HG02610 (cell line): ENCODE data around the gene CLDN15.
"Not testable (repeated sequence)": the region's sequence is repeated elsewhere in the genome, so short reads cannot be mapped to it uniquely, and the experiment has no call there.

ENCODE experiments used
- ATAC-seq: cut with Tn5 transposase; IDR thresholded peaks from one replicate; pipeline ENCODE4 v1.9.1; 2021; ENCODE audit warnings: mild to moderate bottlenecking, moderate library complexity; ENCODE audit not compliant: unreplicated experiment

Gene CLDN15

GRCh38 chr7:101237206-101238067 lies at the start of gene CLDN15:
Gene CLDN15 (minus strand): TSS chr7:101237802. CDS start chr7:101237581, 221 bp downstream.
- no peak for ATAC-seq

DNA sequence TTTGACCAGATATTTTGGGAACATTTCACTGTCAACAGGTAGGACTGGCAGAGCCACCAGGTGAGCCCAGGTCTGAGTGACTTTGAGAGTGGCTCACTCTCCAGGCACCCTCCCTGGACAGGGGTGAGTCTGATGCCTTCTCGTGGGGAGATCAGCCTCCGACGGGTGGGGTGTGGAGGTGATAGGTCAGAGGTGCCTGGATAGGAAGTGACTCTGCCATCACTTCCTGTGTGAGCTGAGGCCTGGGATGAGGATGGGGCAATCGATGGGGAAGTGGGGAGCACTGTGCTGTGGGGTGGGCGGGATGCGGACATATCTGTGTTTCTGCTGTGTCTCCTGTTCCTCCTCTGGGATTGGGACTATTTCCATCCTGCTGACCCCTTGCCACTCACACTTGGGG lies 49.4 kb upstream of the CLDN15 start:
- no peak for ATAC-seq

- ATAC-seq = not testable (repeated sequence)
Measured at GRCh38 chr7:101285880-101286279, 48.3 kb upstream of the CLDN15 start.

DNA sequence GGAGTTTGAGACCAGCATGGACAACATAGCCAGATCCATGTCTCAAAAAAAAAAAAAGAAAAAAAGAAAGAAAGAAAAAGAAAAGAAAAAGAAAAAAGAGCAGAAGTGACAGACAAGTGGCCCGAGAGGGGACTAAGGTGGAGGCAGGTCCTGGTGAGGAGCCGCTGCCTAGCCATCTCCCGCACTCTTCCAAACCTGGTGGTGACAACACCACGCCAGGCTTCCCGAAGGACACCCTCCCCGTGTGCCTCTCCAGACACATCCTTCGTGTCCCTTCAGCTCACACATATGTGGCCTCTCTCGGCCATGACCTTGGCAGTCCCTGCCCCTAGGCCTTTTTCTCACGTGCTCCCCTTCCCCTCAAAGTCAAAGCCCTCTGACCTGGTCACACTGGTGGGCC lies 47.6 kb upstream of the CLDN15 start:
- ATAC-seq = no peak

DNA sequence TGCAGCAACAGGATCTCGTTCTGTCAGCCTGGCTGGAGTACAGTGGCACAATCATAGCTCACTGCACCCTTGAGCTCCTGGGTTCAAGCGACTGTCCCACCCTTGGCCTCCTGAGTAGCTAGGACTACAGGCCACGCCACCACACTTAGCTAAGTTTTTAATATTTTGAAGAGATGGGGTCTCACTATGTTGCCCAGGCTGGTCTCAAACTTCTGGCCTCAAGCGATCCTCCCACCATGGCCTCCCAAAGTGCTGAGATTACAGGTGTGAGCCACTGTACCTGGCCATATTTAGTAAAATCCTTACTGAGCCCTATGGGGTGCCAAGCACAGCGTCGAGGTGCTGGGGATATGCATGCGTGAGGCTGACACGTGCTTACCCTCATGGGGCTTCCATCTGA lies 43.3 kb upstream of the CLDN15 start:
- not testable (repeated sequence) for ATAC-seq

DNA sequence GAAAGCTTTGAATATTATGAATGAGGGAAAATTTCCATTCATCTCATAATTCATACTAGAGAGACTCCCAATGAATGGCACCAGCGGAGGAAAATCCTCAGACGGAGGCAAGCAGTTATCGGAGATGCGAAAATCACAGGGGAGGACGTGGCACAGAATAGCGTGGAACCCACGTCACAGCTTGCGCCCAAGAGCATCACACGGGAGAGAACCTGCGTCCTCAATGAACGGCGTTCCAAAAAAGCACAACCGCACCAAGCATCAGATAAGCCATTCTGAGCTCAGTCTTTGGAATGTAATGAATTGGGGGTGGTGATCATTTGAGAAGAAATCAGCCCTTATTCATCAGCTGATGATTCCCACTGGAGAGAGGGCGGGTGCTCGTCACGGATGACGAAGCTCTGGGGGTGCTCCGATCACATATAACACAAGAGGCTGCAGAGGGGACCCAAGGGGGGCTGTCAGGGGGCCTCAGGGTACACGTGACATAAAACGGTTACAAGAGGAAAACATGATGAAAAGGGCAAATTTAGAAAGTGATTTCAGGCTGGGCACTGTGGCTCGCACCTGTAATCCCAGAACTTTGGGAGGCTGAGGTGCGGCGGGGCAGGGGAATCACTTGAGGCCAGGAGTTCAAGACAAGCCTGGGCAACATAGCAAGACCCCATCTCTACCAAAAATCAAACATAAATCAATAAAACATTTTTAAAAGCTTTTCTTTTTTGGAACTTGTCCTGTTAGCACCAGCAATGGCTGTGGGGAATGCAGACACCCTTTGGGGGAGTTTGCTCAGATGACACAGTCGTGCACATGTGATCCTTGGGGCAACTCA lies 41.1 kb upstream of the CLDN15 start:
- no peak for ATAC-seq

DNA sequence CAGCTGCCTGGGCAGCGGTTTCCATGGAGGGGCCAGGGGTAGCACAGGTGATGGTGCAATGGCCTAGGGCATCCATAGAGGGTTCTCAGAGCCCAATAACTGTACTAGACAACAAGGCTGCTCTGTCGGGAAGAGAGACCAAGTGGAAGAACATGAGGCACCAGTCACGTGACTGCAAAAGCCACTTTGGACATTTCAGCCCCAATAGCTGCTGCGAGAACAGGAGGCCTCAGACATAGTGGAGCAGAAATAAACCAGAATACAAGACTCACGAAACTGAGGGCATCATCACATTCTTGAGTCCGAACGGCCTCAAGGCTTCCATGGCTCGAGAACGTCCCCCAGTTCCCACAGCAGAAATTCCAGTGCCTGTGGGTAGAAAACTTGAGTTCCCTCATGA lies 39.6 kb upstream of the CLDN15 start:
- no peak for ATAC-seq

DNA sequence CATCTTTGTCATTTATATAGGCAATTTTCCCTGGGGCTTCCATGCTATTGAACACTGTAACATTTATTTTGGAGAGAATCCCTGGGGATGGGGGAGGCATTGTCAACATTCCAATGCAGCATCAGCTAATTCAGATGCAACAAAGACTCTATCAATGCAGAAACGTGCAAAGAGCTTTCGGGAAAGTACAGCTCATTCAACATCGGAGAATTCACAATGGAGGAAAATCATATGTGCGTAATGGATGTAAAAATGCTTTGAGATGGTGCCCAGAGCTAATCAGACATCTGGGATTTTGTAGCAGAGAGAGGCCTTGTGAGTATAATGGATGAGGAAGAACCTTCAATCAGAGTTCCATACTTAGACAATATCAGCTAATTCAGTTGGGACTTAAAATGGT lies 35.6 kb upstream of the CLDN15 start:
- ATAC-seq = no peak

DNA sequence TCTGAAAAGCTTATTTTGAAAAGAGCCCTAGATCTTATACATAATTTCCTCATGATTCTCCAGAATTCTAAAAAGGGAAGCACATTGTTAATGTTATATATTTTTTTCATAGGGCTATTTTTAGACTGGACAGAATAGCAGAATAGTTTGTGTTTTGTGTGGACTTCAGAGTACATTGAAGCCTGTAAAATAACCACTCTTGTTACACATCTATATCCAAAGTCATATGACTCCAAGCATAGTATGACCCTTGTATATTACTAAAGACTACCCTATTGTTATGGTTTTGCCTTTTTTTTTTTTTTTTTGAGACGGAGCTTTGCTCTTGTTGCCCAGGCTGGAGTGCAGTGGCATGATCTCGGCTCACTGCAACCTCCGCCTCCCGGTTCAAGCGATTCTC lies 33.4 kb upstream of the CLDN15 start:
- ATAC-seq = no peak

GRCh38 chr7:101269664-101270063 lies 32.1 kb upstream of the CLDN15 start:
- no peak for ATAC-seq

DNA sequence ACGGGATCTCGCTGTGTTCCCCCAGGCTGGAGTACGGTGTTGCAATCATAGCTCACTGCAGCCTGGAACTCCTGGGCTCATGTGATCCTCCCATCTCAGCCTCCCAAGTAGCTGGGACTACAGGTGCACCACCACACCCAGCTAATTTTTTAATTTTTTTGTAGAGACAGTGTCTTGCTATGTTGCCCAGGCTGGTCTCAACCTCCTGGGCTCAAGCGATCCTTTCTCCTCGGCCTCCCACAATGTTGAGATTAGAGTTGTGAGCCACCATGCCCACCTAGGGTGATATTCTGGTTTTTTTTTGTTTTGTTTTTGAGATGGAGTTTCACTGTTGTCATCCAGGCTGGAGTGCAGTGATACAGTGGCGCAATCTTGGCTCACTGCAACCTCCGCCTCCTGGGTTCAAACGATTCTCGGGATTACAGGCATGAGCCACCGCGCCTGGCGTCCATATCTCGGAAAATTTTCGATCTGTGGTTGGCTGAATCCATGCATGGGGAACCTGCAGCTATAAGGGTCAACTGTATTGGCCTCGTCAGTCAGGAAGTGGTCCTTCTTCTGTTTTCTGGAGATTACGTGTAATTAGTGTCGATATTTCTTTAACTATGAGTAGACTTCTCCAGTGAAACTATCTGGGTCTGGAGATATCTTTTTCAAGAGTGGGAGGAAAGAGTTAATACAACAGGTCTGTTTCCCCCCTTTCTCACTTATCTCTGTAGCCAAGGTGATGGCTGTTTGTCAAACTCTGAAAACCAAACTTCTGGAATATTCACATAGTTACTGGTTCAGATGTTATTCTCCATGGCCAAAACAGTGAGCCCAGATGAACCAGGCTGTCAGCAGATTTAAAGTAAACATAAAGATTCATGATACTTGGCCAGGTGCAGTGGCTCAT lies 28.3 kb upstream of the CLDN15 start:
- ATAC-seq = no peak

GRCh38 chr7:101264102-101264706 lies 26.6 kb upstream of the CLDN15 start:
- not testable (repeated sequence) for ATAC-seq

GRCh38 chr7:101258243-101258731 lies 20.7 kb upstream of the CLDN15 start:
- ATAC-seq = no peak

DNA sequence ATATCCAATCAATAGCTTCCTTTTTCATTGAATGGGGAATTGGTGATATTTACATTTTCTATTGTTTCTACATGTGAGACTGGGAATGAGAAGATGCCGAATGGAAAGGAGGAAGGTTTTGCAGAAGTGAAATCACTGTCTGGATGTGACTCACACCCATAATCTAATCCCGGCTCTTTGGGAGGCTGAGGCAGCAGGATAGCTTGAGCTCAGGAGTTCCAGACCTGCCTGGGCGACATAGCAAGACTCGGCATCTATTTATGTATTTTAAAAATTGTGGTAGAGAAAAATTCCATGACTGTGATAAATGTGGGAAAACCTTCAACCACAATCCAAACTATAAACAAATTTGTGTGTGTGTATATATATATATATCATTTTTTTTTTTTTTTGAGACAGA lies 18.2 kb upstream of the CLDN15 start:
- ATAC-seq = no peak

DNA sequence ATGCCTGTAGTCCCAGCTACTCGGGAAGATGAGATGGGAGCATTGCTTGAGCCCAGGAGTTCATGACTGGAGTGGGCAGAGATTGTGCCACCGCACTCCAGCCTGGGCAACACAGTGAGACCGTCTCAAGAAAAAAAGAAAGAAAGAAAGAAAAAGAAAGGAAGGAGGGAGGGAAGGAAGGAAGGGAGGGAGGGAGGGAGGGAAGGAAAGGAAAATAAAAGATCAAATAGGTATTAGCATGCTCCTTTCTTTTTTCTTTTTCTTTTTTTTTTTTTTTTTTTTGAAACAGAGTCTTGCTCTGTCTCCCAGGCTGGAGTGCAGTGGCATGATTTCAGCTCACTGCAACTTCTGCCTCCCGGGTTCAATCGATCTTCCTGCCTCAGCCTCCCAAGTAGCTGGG lies 15.6 kb upstream of the CLDN15 start:
- ATAC-seq = not testable (repeated sequence)

DNA sequence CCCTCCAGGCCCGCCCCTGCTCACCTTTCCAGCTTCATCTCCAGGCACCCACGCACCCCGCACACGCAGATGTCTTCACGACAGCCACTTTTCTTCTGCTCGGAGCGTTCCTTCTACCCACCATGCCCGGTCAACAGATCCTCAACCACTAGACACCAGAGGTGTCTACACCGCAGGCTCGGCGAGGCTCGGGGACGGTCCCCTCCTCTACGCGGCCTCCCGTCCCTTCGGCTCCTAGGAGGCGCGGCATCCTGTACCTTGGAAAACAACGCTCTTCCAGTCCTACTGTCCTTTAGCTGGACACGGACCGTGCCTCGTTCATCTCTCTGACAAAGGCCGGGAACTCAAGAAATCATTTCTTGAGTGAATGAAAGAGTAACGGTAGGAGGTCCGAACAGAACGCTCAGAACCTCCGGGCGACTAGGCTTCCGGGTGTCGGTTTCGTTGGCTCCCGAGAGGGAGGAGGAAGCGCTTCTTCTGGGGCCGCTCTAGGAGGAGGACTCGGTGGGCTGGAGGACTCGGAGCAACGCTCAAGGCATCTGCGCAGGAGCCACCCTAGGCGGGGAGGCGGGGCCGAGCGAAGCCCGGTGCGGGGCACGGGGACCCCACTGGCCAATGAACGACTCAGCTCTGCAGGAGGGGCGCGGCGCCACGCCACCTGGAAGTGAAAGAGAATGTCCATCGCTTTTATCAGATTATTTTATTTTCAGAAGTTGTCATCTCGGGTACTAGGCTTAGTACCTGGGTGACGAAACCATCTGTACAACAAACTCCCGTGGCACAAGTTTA lies 14.5 kb upstream of the CLDN15 start:
- peak; percentile 99 for ATAC-seq

DNA sequence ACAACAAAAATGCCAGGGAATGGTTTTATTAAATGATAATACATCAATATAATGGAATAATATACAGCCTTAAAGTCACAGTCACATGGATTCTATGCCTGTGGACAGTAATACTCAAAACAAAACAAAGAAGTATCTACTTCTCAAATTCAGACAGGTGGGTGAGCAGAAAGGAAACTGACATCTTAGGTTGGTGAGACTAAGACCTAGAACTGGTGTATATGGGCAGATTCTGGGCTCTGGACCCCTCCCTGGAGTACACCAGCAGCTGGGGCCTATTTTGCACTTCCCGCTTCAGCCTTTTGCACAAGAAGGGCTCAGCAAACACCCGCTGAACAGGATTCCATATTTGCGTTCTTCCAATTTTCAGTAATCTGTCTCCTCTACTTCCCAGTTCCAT lies 12.7 kb upstream of the CLDN15 start:
- ATAC-seq = peak; percentile 25

DNA sequence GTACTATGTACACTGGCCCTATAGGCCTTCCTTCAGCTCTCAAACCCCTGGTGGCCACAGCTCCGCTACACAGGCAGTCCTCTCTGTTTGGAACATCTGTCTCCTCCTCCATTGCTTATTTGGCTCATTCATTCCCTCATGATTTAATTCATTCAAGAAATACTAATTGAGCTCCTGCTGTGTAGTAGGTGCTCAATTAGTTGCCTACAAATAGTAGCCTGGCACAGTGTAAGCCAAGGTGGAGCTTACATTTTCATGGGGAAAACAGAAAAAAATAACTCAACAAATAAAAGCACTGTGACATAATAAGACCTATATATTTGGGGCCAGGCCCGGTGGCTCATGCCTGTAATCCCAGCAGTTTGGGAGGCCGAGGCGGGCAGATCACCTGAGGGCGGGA lies 10.7 kb upstream of the CLDN15 start:
- ATAC-seq = no peak

GRCh38 chr7:101245147-101245668 lies 7.6 kb upstream of the CLDN15 start:
- ATAC-seq = no peak
